ENCODE results near the gene KIRREL1.

Gene KIRREL1

GRCh38 chr1:157993147-157993917 is at the start of gene KIRREL1:
Gene KIRREL1, plus strand, starts transcription at chr1:157993645. Its CDS starts 32 bp downstream, at chr1:157993677.
- no peak for DNase-seq (ENCODE audit: extremely low read depth, low read depth)
- TF ChIP-seq, protein P1, sequence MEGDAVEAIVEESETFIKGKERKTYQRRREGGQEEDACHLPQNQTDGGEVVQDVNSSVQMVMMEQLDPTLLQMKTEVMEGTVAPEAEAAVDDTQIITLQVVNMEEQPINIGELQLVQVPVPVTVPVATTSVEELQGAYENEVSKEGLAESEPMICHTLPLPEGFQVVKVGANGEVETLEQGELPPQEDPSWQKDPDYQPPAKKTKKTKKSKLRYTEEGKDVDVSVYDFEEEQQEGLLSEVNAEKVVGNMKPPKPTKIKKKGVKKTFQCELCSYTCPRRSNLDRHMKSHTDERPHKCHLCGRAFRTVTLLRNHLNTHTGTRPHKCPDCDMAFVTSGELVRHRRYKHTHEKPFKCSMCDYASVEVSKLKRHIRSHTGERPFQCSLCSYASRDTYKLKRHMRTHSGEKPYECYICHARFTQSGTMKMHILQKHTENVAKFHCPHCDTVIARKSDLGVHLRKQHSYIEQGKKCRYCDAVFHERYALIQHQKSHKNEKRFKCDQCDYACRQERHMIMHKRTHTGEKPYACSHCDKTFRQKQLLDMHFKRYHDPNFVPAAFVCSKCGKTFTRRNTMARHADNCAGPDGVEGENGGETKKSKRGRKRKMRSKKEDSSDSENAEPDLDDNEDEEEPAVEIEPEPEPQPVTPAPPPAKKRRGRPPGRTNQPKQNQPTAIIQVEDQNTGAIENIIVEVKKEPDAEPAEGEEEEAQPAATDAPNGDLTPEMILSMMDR (IDR thresholded peaks at IDR 0.05; ENCODE audit: low read depth, low read length) = no peak

- no peak for DNase-seq (ENCODE audit: extremely low read depth, low read depth)
- TF ChIP-seq, protein P1 (IDR thresholded peaks at IDR 0.05; ENCODE audit: low read depth, low read length) = no peak
Observed at GRCh38 chr1:157944663-157945280, 48.7 kb upstream of the KIRREL1 start.

GRCh38 chr1:157948312-157949073 is 45.0 kb upstream of the KIRREL1 start:
- no peak for DNase-seq (ENCODE audit: extremely low read depth, low read depth)
- TF ChIP-seq, protein P1 (IDR thresholded peaks at IDR 0.05; ENCODE audit: low read depth, low read length) = peak; percentile 31

GRCh38 chr1:157949074-157949354 is 44.4 kb upstream of the KIRREL1 start:
- no peak for DNase-seq (ENCODE audit: extremely low read depth, low read depth)

GRCh38 chr1:157951230-157951629 is 42.2 kb upstream of the KIRREL1 start:
- TF ChIP-seq, protein P1 (IDR thresholded peaks at IDR 0.05; ENCODE audit: low read depth, low read length) = no peak
- DNase-seq (ENCODE audit: extremely low read depth, low read depth) = no peak

More at GRCh38 chr1:157949074-157949354, 44.4 kb upstream of the KIRREL1 start:
- TF ChIP-seq, protein P1 (IDR thresholded peaks at IDR 0.05; ENCODE audit: low read depth, low read length) = no peak

GRCh38 chr1:157952601-157953000 is 40.8 kb upstream of the KIRREL1 start:
- TF ChIP-seq, protein P1 (IDR thresholded peaks at IDR 0.05; ENCODE audit: low read depth, low read length) = no peak
- DNase-seq (ENCODE audit: extremely low read depth, low read depth) = no peak

GRCh38 chr1:157955221-157955620 is 38.2 kb upstream of the KIRREL1 start:
- TF ChIP-seq, protein P1 (IDR thresholded peaks at IDR 0.05; ENCODE audit: low read depth, low read length) = no peak
- no peak for DNase-seq (ENCODE audit: extremely low read depth, low read depth)

All from AG09319 (cell line).